SK-N-SH (cell line): ENCODE results near the gene NEK6. TPM values are rescaled to one million over a fixed set of nuclear protein-coding genes. Genes with fewer than 3 reads are reported as not detected.

Experiments used
- CTCF ChIA-PET: fragments of 300-600, 350-600 bp; formaldehyde crosslinking; extraction: SDS; loops from one replicate; lab custom pipeline; 2021; lab: Yijun Ruan, JAX
- POLR2A ChIA-PET: fragments of 350-600 bp; sonication (Branson Sonifier 250); formaldehyde crosslinking; extraction: SDS; loops from one replicate; lab custom pipeline; 2020; ENCODE audit warnings: antibody characterized with exemption, inconsistent platforms; lab: Yijun Ruan, JAX
- DNase-seq: peaks from one replicate; pipeline ENCODE4 v3.0.0; 2012
- H2AFZ ChIP-seq: fragments of 200-600 bp; sonication (generic); 2 replicates; pipeline ENCODE4 v1.8.1; 2016; ENCODE audit warnings: antibody characterized with exemption, mild to moderate bottlenecking, low read depth
- H3F3A ChIP-seq: fragments of 200-600 bp; sonication (generic); replicated peaks from 2 replicates; pipeline ENCODE3; 2016; ENCODE audit warnings: antibody characterized with exemption, mild to moderate bottlenecking; ENCODE audit not compliant: insufficient read depth
- H3K27ac ChIP-seq, 2 experiments: fragments of 200-500 bp in 1 of 2; fragments of 200-600 bp in 1 of 2; sonication (Bioruptor generic) in 1 of 2; sonication (generic), shearing (Covaris generic) in 1 of 2; 2 replicates each; pipeline versions ENCODE4 v1.5.1 to v1.6.1; 2014 to 2016; ENCODE audit warnings: low read depth in 2 of 2, inconsistent platforms in 1 of 2, low read length in 1 of 2, mild to moderate bottlenecking in 1 of 2, mixed read lengths in 1 of 2
- H3K27me3 ChIP-seq: fragments of 200-600 bp; sonication (generic), shearing (Covaris generic); 2 replicates; pipeline ENCODE4 v1.6.1; 2016; ENCODE audit warnings: mixed run types; ENCODE audit not compliant: insufficient read depth
- H3K36me3 ChIP-seq, 2 experiments: fragments of 200-500 bp in 1 of 2; fragments of 200-600 bp in 1 of 2; sonication (Bioruptor generic) in 1 of 2; sonication (generic) in 1 of 2; replicated peaks in 1 of 2; 2 replicates each; pipeline versions ENCODE3 to v1.5.1; 2014 to 2016; ENCODE audit warnings: low read length in 1 of 2, mild to moderate bottlenecking in 1 of 2; ENCODE audit not compliant: insufficient read depth in 2 of 2, control insufficient read depth in 1 of 2
- H3K4me1 ChIP-seq, 2 experiments: fragments of 200-500 bp in 1 of 2; fragments of 200-600 bp in 1 of 2; sonication (Bioruptor generic) in 1 of 2; sonication (generic), shearing (Covaris generic) in 1 of 2; 2 replicates each; pipeline versions ENCODE4 v1.5.1 to v1.6.1; 2014 to 2016; ENCODE audit warnings: low read depth in 1 of 2, low read length in 1 of 2, mixed run types in 1 of 2; ENCODE audit not compliant: insufficient read depth in 2 of 2, control insufficient read depth in 1 of 2
- H3K4me2 ChIP-seq: fragments of 200-600 bp; sonication (generic), shearing (Covaris generic); 2 replicates; pipeline ENCODE4 v1.6.1; 2017; ENCODE audit warnings: mixed run types
- H3K4me3 ChIP-seq, 2 experiments: fragments of 200-500 bp in 1 of 2; fragments of 200-600 bp in 1 of 2; sonication (Bioruptor generic) in 1 of 2; sonication (generic), shearing (Covaris generic) in 1 of 2; 2 replicates each; pipeline versions ENCODE4 v1.5.1 to v1.8.1; 2014 to 2016; ENCODE audit warnings: low read depth in 2 of 2, inconsistent platforms in 1 of 2, low read length in 1 of 2, mild to moderate bottlenecking in 1 of 2, mixed read lengths in 1 of 2, moderate library complexity in 1 of 2
- H3K79me2 ChIP-seq: fragments of 200-600 bp; sonication (generic); 2 replicates; pipeline ENCODE4 v1.8.1; 2017; ENCODE audit warnings: mild to moderate bottlenecking; ENCODE audit not compliant: insufficient read depth
- H3K9ac ChIP-seq: fragments of 200-600 bp; sonication (generic); 2 replicates; pipeline ENCODE4 v1.6.1; 2017; ENCODE audit warnings: mixed run types
- H3K9me2 ChIP-seq: fragments of 200-600 bp; sonication (generic); 2 replicates; pipeline ENCODE4 v1.6.1; 2017; ENCODE audit warnings: mixed run types
- H3K9me3 ChIP-seq: fragments of 200-600 bp; sonication (generic); 2 replicates; pipeline ENCODE4 v1.6.1; 2017; ENCODE audit warnings: mixed run types, mild to moderate bottlenecking, moderate library complexity
- H4K20me1 ChIP-seq: fragments of 200-600 bp; sonication (generic); 2 replicates; pipeline ENCODE4 v1.6.1; 2017; ENCODE audit warnings: mild to moderate bottlenecking, mixed run types; ENCODE audit not compliant: insufficient read depth
- CHD2 ChIP-seq: fragments of 150-350 bp; IDR thresholded peaks from 2 replicates; pipeline ENCODE4 v1.6.1; 2018; ENCODE audit warnings: low read length; ENCODE audit not compliant: partially characterized antibody
- ELF1 ChIP-seq: IDR thresholded peaks from 2 replicates; pipeline ENCODE4 v1.4.0; 2012
- EP300 ChIP-seq, 2 experiments: IDR thresholded peaks; 2 replicates each; pipeline versions ENCODE4 v1.4.0 to v1.6.1; 2012; ENCODE audit warnings: borderline replicate concordance in 1 of 2, low read depth in 1 of 2, low read length in 1 of 2
- EZH2phosphoT487 ChIP-seq: fragments of 200-600 bp; sonication (generic); IDR thresholded peaks from 2 replicates; pipeline ENCODE4 v1.6.1; 2017; ENCODE audit warnings: low read depth, mixed run types, mild to moderate bottlenecking, antibody characterized with exemption, moderate library complexity, borderline replicate concordance
- FOSL2 ChIP-seq: IDR thresholded peaks from 2 replicates; pipeline ENCODE4 v1.4.0; 2012; ENCODE audit warnings: low read depth, mild to moderate bottlenecking, moderate library complexity, borderline replicate concordance
- JUND ChIP-seq: IDR thresholded peaks from 2 replicates; pipeline ENCODE4 v1.4.0; 2012
- MAX ChIP-seq: IDR thresholded peaks from 2 replicates; pipeline ENCODE4 v1.4.0; 2012; ENCODE audit warnings: low read depth
- MEF2A ChIP-seq: IDR thresholded peaks from 2 replicates; pipeline ENCODE4 v1.4.0; 2012; ENCODE audit warnings: low read depth, borderline replicate concordance
- RFX5 ChIP-seq: IDR thresholded peaks from 2 replicates; pipeline ENCODE4 v1.6.1; 2012; ENCODE audit warnings: mild to moderate bottlenecking, improper control_type of control experiment, low read length
- SIN3A ChIP-seq: IDR thresholded peaks from 2 replicates; pipeline ENCODE4 v1.6.1; 2012; ENCODE audit warnings: low read depth, mild to moderate bottlenecking, low read length, moderate library complexity, borderline replicate concordance
- TAF1 ChIP-seq: IDR thresholded peaks from 2 replicates; pipeline ENCODE4 v1.6.1; 2012; ENCODE audit warnings: low read depth, mild to moderate bottlenecking, low read length, moderate library complexity, borderline replicate concordance
- USF1 ChIP-seq: IDR thresholded peaks from 2 replicates; pipeline ENCODE4 v1.4.0; 2012; ENCODE audit warnings: low read depth, borderline replicate concordance
- WGBS: methylation state at CpG from one replicate; pipeline ENCODE4 v1.1.6; 2017; ENCODE audit warnings: low lambda C conversion rate; 5-methylcytosine and 5-hydroxymethylcytosine counted together
- polyA plus RNA-seq, 3 experiments: library from polyadenylated mRNA; depleted of rRNA; stranded (reverse); fragments of >200 nt; gene quantifications; 2 replicates each; pipeline ENCODE4 v1.2.3, GENCODE V29; 2012
- TF ChIP-seq, protein P1 (sequence below): fragments of 200-600 bp; sonication (generic); IDR thresholded peaks from 2 replicates; pipeline ENCODE4 v1.6.1; 2017; ENCODE audit warnings: antibody characterized with exemption, mild to moderate bottlenecking, moderate library complexity
- TF ChIP-seq, protein P2 (sequence below): IDR thresholded peaks from 2 replicates; pipeline ENCODE4; 2012
- TF ChIP-seq, protein P3 (sequence below): IDR thresholded peaks from 2 replicates; pipeline ENCODE4 v1.6.1; 2012; ENCODE audit warnings: mild to moderate bottlenecking, low read depth, low read length, moderate library complexity
- TF ChIP-seq, protein P4 (sequence below): fragments of 150-350 bp; IDR thresholded peaks from 2 replicates; pipeline ENCODE4 v1.6.1; 2017; ENCODE audit warnings: antibody characterized with exemption, low read length, low read depth, borderline replicate concordance

Gene NEK6
- polyA plus RNA-seq, 1 of the 3 experiments (the other 2 are of a cell fraction): 89.8 TPM

DNA sequence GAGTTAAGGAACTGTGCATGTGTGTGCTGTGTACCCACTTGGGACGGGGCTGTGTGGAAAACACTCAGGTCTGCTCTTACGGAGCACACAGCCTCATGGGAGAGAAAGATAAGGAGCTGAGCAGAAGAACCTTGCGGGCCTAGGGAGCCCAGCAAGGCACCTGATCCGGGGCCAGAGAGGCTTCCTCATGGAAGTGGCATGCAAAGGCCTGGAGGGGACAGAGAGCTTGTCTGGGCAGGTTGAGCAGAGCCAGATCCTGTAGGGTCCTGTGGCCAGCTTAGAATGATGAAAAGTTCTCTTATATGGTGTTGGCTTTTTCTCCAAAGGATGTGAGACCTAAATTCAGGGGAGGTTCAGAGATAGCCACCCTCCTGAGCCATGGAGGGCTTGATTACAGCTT is 45.2 kb downstream of the NEK6 start:
- Histone ChIP-seq H3K79me2 (peaks cover 74% of the 10 kb centered on the region), H2AFZ (no peak overlapping the region), H3K4me3 (no peak overlapping the region), H3K36me3 (peaks cover 4 to 17% of the 10 kb centered on the region in 2 experiments), H3K9me2 (no peaks in the 10 kb centered on the region), H3K4me1 (peaks cover 0 to 32% of the 10 kb centered on the region in 2 experiments; a peak in 3 of 4 replicates), H3K27ac (no peak overlapping the region), H4K20me1 (no peaks in the 10 kb centered on the region; the same call in 1 of the 2 replicates), H3K9me3 (no peaks in the 10 kb centered on the region), H3K27me3 (no peaks in the 10 kb centered on the region), H3F3A (peaks cover 25% of the 10 kb centered on the region), H3K4me2 (no peak overlapping the region), H3K9ac (no peak overlapping the region)
- ChIA-PET CTCF (interaction anchor here (1.3 to 1.9 kb wide), 2 partner anchors 10 to 20 kb away, joined by 3 to 4 read pairs; no protein-coding TSS in a partner anchor), POLR2A (no interaction called here)
- TF ChIP-seq JUND (no peak), ELF1 (no peak), MEF2A (no peak), EZH2phosphoT487 (no peak), MAX (no peak), EP300 (IDR thresholded peaks at IDR 0.05; ENCODE audit: borderline replicate concordance in 1 of 2, low read depth in 1 of 2, low read length in 1 of 2) (no peak), RFX5 (no peak)
- TF ChIP-seq, protein P1, sequence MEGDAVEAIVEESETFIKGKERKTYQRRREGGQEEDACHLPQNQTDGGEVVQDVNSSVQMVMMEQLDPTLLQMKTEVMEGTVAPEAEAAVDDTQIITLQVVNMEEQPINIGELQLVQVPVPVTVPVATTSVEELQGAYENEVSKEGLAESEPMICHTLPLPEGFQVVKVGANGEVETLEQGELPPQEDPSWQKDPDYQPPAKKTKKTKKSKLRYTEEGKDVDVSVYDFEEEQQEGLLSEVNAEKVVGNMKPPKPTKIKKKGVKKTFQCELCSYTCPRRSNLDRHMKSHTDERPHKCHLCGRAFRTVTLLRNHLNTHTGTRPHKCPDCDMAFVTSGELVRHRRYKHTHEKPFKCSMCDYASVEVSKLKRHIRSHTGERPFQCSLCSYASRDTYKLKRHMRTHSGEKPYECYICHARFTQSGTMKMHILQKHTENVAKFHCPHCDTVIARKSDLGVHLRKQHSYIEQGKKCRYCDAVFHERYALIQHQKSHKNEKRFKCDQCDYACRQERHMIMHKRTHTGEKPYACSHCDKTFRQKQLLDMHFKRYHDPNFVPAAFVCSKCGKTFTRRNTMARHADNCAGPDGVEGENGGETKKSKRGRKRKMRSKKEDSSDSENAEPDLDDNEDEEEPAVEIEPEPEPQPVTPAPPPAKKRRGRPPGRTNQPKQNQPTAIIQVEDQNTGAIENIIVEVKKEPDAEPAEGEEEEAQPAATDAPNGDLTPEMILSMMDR: no peak
- 82% methylated on average over 4 of the region's 4 CpGs for WGBS
- DNase-seq: no peak

GRCh38 chr9:124303762-124304161 is 46.0 kb downstream of the NEK6 start:
- peaks cover 74% of the 10 kb centered on the region for H3K79me2 ChIP-seq
- no peak overlapping the region for H3K27ac ChIP-seq
- no peak overlapping the region for H2AFZ ChIP-seq
- no peaks in the 10 kb centered on the region for H3K9me2 ChIP-seq
- H3K27me3 ChIP-seq: no peaks in the 10 kb centered on the region
- H3F3A ChIP-seq: peaks cover 25% of the 10 kb centered on the region
- H3K4me2 ChIP-seq: no peak overlapping the region
- H4K20me1 ChIP-seq: no peaks in the 10 kb centered on the region
- no peak overlapping the region for H3K9ac ChIP-seq
- 98% methylated on average over 7 of the region's 14 CpGs for WGBS
- DNase-seq: no peak
- H3K4me3 ChIP-seq: no peak overlapping the region
- ChIA-PET POLR2A (no interaction called here), CTCF (interaction anchor here (0.8 to 1.9 kb wide), 3 partner anchors 12 to 56 kb away, joined by 3 to 6 read pairs (median 3); no protein-coding TSS in a partner anchor)
- peaks cover 4 to 17% of the 10 kb centered on the region in 2 experiments for H3K36me3 ChIP-seq
- H3K4me1 ChIP-seq: peaks cover 0 to 31% of the 10 kb centered on the region in 2 experiments; a peak in 3 of 4 replicates
- no peaks in the 10 kb centered on the region for H3K9me3 ChIP-seq
- no peak for TF ChIP-seq CHD2
- no peak for TF ChIP-seq EP300 (IDR thresholded peaks at IDR 0.05; ENCODE audit: borderline replicate concordance in 1 of 2, low read depth in 1 of 2, low read length in 1 of 2)
- no peak for TF ChIP-seq MEF2A
- TF ChIP-seq, protein P2, sequence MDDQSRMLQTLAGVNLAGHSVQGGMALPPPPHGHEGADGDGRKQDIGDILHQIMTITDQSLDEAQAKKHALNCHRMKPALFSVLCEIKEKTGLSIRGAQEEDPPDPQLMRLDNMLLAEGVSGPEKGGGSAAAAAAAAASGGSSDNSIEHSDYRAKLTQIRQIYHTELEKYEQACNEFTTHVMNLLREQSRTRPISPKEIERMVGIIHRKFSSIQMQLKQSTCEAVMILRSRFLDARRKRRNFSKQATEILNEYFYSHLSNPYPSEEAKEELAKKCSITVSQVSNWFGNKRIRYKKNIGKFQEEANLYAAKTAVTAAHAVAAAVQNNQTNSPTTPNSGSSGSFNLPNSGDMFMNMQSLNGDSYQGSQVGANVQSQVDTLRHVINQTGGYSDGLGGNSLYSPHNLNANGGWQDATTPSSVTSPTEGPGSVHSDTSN: no peak
- TF ChIP-seq TAF1: no peak
- no peak for TF ChIP-seq JUND
- TF ChIP-seq, protein P3, sequence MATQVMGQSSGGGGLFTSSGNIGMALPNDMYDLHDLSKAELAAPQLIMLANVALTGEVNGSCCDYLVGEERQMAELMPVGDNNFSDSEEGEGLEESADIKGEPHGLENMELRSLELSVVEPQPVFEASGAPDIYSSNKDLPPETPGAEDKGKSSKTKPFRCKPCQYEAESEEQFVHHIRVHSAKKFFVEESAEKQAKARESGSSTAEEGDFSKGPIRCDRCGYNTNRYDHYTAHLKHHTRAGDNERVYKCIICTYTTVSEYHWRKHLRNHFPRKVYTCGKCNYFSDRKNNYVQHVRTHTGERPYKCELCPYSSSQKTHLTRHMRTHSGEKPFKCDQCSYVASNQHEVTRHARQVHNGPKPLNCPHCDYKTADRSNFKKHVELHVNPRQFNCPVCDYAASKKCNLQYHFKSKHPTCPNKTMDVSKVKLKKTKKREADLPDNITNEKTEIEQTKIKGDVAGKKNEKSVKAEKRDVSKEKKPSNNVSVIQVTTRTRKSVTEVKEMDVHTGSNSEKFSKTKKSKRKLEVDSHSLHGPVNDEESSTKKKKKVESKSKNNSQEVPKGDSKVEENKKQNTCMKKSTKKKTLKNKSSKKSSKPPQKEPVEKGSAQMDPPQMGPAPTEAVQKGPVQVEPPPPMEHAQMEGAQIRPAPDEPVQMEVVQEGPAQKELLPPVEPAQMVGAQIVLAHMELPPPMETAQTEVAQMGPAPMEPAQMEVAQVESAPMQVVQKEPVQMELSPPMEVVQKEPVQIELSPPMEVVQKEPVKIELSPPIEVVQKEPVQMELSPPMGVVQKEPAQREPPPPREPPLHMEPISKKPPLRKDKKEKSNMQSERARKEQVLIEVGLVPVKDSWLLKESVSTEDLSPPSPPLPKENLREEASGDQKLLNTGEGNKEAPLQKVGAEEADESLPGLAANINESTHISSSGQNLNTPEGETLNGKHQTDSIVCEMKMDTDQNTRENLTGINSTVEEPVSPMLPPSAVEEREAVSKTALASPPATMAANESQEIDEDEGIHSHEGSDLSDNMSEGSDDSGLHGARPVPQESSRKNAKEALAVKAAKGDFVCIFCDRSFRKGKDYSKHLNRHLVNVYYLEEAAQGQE: no peak
- no peak for TF ChIP-seq SIN3A
- TF ChIP-seq USF1: no peak
- no peak for TF ChIP-seq FOSL2
- no peak for TF ChIP-seq ELF1
- TF ChIP-seq, protein P4, sequence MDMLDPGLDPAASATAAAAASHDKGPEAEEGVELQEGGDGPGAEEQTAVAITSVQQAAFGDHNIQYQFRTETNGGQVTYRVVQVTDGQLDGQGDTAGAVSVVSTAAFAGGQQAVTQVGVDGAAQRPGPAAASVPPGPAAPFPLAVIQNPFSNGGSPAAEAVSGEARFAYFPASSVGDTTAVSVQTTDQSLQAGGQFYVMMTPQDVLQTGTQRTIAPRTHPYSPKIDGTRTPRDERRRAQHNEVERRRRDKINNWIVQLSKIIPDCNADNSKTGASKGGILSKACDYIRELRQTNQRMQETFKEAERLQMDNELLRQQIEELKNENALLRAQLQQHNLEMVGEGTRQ: no peak
